T-helper 2 cell (primary cell): Measurements from ENCODE around the gene FAM3B.
"Not testable (repeated sequence)": the region's sequence is repeated elsewhere in the genome, so short reads cannot be mapped to it uniquely, and the experiment has no call there.

Experiments used
- DNase-seq, 5 experiments: peaks; one replicate each; pipeline versions ENCODE4 v3.0.0 to v3.0.0-alpha.2; 2012 to 2022

FAM3B gene

GRCh38 chr21:41350436-41351155 is 34.0 kb downstream of the FAM3B start:
- DNase-seq, result no peak

DNA sequence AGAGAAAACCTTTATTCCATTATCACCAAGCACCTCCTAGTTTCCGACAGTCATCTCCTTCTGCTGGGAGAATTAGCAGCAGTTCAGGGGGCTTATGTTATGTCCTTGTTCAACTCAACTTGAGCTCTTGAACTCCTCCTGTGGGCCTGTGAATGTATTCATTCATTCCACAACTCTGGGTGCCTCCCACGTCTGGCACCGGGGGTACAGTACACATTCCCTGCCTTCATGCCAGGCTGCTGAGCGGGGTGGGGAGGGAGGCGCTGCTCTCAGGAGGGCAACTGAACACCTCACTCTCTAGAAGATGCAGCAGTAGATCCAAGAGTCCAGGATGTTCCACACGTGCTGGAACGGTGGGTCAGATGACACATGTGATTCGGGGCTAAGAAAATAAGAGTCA is 40.9 kb downstream of the FAM3B start:
- no peak for DNase-seq

DNA sequence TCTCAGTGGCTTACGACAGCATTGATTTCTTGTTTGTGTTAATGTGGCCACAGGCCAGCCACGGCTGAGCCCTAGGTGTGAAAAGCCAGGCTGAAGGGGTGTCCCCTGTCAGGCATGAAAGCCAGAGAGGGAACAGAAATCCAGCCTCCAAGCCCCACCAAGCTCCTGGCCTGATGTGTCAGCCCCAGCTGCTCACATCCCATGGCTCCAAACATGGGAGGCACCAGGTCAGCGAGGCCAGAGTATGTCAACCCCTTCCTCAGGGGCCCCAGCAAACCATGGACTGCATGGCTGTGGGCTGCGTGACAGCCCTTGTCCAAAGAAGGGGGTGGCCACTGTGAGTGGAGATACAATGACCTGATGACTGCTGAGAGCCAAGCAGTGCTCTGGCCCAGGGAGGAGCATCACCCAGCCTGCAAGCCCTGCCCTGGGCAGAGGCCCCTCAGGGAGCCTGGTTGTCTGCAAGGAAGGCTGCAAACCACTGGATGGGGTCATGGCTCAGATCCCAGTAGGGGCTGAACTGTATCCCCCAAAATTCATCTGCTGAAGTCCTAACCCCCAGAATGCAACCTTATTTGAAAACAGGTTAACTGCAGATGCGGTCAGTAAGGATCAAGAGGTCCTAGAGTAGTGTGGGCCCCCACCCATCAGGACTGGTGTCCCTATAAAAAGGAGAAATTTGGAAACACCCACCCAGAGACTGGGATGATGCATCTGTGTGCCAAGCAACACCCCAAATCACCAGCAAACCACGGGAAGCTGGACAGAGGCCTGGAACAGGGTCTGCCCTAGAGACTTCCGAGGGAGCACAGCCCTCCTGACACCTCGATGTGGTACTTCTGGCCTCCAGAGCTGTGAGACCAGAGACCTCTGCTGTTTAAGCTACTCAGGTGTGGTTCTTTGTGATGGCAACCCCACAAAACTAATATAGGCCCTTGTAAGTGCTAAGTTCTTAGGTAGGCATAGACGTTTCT is 41.9 kb downstream of the FAM3B start:
- no peak for DNase-seq

DNA sequence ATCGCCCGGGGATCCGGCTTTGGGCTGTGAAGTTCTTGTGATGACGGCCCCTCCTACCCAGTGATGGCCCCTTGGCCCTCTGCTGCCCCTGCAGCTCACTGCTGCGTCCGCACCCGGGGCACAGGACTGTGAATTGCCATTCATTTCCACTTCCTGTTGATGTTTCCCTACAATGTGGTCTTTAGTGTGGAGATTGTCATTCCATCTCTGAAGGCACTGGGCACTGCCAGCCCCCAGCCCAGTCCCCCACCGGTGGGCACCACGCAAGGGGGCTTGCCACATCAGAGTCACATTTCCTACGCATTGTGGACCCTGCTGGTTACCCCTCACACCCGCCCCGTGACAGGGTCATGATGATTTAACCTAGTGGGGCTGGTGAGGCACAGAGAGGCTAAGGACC is 42.7 kb downstream of the FAM3B start:
- no peak for DNase-seq

DNA sequence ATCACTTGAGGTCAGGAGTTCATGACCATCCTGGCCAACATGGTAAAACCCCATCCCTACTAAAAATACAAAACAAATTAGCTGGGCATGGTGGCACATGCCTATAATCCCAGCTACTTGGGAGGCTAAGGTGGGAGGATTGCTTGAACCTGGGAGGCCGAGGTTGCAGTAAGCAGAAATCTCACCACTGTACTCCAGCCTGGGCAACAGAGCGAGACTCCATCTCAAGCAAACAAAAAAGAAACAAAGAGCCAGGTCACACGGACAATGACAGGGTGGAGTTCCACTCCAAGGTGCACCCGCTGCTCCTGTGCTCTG is 43.1 kb downstream of the FAM3B start:
- DNase-seq, result not testable (repeated sequence)

GRCh38 chr21:41360072-41360821 is 43.6 kb downstream of the FAM3B start:
- no peak for DNase-seq

DNA sequence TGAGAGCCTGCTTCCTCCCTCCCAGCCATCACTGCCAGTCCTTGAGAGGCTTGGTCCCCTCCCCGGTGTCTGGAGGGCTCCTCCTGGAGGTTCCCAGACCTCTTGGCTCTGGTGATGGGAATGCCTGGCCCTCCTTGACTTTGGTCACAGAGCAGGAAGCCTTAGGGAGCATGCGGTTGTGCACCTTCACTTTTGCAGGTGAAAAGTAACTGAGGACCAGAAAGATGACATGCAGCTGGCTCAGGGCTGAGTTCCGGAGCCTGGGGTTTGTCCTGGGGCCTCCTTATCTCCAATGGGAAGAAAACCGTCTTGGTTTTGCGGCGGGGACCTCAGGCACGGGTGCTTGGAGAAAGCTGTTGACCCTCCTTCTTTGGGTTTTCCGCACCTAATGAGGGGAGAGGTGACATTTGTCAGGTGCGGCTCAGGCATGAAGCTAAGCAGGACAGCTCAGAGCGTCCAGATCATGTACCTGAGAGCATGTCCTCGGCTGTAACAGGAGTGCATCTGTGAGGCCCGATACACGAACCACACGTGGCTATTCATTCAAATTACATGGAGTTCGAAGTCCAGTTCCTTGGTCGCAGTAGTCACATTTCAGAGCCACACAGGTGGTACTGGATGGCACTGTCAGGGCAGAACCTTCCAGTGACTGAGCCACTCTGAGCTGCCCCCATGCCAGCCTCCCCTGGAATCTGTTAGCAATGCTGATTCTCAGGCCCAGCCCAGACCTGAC is 44.6 kb downstream of the FAM3B start:
- DNase-seq, result no peak

DNA sequence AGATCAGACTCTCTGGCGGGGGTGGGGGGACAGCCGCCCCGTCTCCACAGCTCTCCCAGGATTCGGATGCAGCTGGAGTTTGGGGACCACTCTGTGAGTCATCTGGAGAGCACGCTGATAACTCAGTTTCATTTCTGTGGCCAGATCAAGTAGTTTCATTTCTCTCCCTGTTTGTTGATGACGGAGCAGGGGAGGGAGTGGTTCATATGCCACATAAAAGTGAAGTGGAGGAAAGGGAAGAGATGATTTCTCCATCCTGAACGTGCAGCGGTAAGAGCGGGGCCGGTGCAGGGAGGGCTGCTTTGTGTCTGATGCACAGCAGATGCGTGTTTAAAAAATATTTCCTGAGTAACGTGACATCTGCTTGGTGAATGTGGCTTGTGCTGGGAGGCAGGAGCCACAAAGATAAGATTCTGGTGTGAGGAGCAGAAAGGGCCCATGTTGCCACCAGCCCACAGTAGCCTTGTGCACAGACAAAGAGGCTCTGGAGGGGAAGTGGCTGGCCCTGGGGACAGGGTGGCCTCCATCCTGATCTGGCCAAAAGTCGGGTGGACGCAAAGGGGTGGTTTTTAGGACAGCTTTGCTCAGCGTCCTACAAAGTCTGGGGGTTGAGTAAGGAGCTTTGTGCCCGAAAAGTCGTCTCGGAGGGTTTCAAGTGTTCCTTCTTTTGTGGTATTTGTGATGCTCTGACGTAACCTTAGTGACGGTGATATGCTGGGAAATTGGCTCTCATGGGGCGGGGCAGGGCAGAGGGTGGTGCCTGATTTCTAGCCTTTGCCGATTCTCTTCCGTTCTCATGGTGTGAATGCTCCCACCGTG is 45.4 kb downstream of the FAM3B start, which contains the start of gene MX2:
MX2 (plus strand) TSS at position 242 of the 819 bp plus-strand sequence. CDS start 14,880 bp downstream, outside the sequence.
- peak; percentile 40 to 90 (median 77) for DNase-seq

DNA sequence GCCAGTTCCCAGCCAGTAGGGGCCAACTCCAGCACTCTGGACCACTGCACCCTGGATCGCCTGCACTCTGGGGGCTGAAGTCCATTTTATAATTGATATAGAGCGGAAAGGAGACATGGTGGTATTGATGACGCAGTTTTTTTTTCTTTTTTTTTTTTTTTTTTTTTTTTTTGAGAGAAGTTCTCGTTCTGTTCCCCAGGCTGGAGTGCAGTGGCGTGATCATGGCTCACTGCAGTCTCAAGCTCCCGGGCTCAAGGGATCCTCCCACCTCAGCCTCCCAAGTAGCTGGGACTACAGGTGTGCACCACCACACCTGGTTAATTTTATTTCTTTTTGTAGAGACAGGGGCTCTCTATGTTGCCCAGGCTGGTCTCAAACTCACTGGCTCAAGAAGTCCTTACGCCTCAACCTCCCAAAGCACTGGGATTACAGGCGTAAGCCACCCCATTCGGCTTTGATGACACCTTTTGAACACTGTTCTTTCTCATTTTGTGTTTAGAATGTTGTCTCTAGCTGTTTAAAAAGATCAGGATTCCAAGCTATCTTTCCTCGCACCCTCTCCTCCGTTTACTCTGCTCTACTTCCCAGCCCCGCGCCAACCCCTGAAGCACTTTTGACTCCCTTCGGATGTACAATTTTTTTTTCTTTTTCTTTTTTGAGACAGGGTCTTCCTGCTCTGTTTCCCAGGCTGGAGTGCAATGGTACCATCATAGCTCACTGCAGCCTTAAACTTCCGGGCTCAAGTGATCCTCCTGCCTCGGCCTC is 46.2 kb downstream of the FAM3B start:
- no peak for DNase-seq

GRCh38 chr21:41363370-41364270 is 47.0 kb downstream of the FAM3B start:
- DNase-seq, result no peak

DNA sequence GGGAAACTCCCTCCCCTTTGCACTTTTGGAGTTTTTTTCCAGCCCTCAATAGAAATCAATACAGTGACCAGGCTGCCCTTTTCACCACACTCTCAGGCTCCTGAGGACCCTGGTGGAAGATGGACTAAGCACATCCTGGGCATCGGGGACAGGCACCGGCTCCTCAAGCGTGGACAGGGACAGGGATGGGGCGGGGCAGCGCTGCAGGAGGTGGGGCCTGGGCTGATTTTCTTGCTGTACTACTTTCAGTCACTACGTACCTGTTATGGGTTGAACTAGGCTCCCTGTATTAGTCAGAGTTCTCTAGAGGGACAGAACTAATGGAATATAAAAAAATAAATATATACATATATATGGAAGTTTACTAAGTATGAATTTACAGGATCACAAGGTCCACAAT is 47.7 kb downstream of the FAM3B start:
- no peak for DNase-seq

GRCh38 chr21:41365377-41366107 is 48.9 kb downstream of the FAM3B start:
- no peak for DNase-seq

DNA sequence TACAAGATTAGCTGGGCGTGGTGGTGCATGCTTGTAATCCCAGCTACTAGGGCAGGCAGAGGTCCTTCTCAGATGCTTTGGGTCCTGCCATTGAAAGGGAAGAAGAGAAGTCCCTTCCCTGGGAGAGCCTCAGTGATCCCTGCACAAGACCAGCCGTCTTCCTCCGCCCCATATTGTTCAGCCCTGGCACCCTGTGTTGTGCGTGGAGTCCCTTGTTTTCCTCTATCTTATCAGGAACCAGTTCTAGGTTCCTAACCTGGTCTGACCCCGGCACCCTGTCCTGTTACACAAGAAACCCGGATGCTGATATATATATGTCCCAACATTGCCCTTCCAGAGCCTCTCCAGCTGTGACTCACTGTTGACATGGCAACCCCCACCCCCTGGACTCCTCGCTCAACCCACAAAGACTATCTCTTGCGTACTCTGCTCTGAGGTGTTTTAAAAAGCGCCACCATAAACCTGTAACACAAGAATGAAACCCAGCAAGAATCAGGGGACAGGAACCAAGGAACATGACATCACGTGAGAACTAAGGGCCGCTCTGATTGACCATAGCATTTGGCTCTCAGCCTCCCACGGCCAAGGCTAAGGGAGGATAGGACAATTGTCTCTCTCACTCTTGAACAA is 50.0 kb downstream of the FAM3B start:
- DNase-seq, result no peak

DNA sequence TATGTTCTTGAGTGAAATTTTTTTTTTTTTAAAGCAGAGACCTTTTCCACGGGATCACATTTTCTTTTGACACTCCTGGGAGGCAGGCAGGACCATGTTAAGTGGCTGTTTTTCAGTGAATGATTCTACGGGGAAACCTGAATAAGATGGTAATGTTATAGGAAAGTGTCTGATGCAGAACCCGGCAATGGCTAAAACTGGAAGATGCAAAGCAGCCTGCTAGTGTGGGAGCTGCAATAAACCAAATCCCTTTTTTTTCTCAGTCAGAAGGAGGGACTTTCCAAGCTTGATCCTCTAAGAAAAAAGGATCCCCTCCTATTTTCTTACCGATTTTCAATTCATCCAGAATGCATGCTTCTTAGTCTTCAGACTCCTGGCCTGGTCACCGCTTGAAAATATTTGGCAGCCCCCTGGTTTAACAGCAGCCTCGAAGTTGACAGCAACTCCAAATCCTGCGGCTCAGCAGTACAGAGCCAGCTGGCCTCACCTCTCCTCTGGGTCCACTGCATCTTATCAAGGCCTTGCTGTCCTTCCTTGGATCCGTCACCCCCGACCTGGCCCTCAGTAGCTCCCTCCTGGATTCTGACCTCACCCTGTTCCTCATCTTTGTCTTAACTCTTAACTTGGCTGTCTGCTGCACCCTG is 50.8 kb downstream of the FAM3B start:
- DNase-seq, result no peak

DNA sequence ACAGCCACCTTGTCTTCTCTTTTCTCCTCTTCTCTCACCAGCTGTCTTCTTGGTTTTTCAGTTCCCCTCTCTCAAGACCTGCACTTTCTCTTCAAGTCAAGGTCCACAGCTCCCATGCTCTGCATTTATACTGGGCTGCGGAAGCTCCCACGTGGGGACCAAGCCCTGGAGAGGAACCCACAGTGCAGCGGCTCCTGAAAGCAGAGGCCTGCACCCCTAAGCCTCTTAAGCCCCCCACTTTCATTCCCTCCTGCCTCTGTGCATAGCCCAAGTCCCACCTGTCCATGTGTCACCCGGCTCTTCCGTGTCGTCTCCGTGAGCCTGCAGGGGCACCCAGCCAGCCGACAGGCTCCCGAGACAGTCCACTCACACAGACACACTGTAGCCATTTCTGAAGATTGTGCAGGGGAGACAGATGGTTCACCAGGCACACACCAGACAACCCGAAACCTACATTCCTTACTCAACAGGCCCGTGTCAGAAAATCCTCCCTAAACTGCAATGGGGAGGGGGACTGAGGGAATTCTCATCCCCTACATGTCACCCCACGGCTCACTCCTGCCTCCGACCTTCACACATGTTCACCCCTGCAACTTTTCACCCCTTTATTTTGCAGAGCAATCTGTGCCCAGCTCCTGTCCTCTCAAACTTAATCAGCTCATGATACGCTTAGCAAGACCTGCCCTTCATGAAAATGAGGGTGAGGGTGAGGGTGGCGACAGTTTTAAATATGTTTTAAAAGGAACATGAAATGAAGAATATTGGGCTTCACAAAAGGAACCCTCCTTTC is 51.5 kb downstream of the FAM3B start:
- no peak for DNase-seq

DNA sequence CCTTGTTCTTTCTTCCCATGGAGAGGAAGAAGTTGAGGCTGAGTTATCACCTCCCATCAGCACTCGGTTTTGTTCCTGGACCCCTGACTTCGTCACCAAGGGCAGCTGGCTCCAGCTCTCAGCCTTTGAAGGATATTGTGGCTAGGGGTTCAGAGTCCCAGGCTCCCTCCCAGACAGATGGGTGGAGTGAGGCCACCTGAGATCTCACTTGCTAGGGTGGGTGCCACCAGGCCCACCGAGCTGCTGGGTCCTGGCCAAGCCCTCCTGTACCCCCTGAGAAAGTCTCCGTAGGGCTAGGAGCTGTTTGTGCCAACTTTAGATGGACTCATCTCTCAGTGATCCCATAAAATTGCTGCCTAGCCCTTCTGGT is 52.1 kb downstream of the FAM3B start:
- no peak for DNase-seq
